Neural progenitor cell (in vitro differentiated cells): Measurements from ENCODE around the gene MGST3. TPM values are rescaled to one million over a fixed set of nuclear protein-coding genes. Genes with fewer than 3 reads are reported as not detected.

Experiments used
- DNase-seq: peaks from one replicate; pipeline ENCODE4 v3.0.0-alpha.2; 2016; ENCODE audit warnings: low spot score
- H2AFZ ChIP-seq: fragments of 200-600 bp; sonication (generic); replicated peaks from 2 replicates; pipeline ENCODE4 v1.6.1; 2016; ENCODE audit warnings: antibody characterized with exemption
- H3F3A ChIP-seq: fragments of 200-600 bp; sonication (generic); 2 replicates; pipeline ENCODE4 v1.6.1; 2016; ENCODE audit warnings: antibody characterized with exemption, low read depth
- H3K27ac ChIP-seq: fragments of 200-600 bp; sonication (generic); 2 replicates; pipeline ENCODE4 v1.5.1; 2016; ENCODE audit warnings: mild to moderate bottlenecking
- H3K27me3 ChIP-seq: fragments of 200-600 bp; sonication (generic); 2 replicates; pipeline ENCODE4 v1.6.1; 2016; ENCODE audit warnings: mild to moderate bottlenecking, moderate library complexity
- H3K36me3 ChIP-seq: fragments of 200-600 bp; sonication (generic); 2 replicates; pipeline ENCODE4 v1.5.1; 2016
- H3K4me1 ChIP-seq: fragments of 200-600 bp; sonication (generic); 2 replicates; pipeline ENCODE4 v1.6.1; 2016; ENCODE audit warnings: mixed run types
- H3K4me2 ChIP-seq: fragments of 200-600 bp; sonication (generic); 2 replicates; pipeline ENCODE4 v1.6.1; 2016
- H3K4me3 ChIP-seq: fragments of 200-600 bp; sonication (generic); 2 replicates; pipeline ENCODE4 v1.5.1; 2016
- H3K79me2 ChIP-seq: fragments of 200-600 bp; sonication (generic); 2 replicates; pipeline ENCODE4 v1.6.1; 2016; ENCODE audit warnings: low read depth
- H3K9ac ChIP-seq: fragments of 200-600 bp; sonication (generic); 2 replicates; pipeline ENCODE4 v1.6.1; 2016
- H3K9me3 ChIP-seq: fragments of 200-600 bp; sonication (generic); 2 replicates; pipeline ENCODE4 v1.5.1; 2016; ENCODE audit warnings: low read depth
- H4K20me1 ChIP-seq: fragments of 200-600 bp; sonication (generic); 2 replicates; pipeline ENCODE4 v1.6.1; 2016; ENCODE audit warnings: low read depth
- H3K27ac Mint-ChIP-seq: 3 replicates; pipeline ENCODE4 v1.8.0; 2021; ENCODE audit warnings: mixed read lengths
- H3K27me3 Mint-ChIP-seq: 2 replicates; pipeline ENCODE4 v1.8.0; 2022; ENCODE audit warnings: low read depth, mild to moderate bottlenecking, inconsistent platforms, moderate library complexity, mixed read lengths; ENCODE audit not compliant: insufficient read depth
- H3K36me3 Mint-ChIP-seq: 3 replicates; pipeline ENCODE4 v1.8.0; 2021; ENCODE audit warnings: mixed read lengths
- H3K4me1 Mint-ChIP-seq: 3 replicates; pipeline ENCODE4 v1.8.0; 2021; ENCODE audit warnings: mixed read lengths
- H3K4me3 Mint-ChIP-seq: 3 replicates; pipeline ENCODE4 v1.8.0; 2021; ENCODE audit warnings: mild to moderate bottlenecking, moderate library complexity, mixed read lengths
- H3K9me3 Mint-ChIP-seq: 3 replicates; pipeline ENCODE4 v1.8.0; 2020; ENCODE audit warnings: mixed read lengths
- CTCF ChIP-seq: fragments of 200-600 bp; sonication (generic); IDR thresholded peaks from 2 replicates; pipeline ENCODE4 v1.5.1; 2017; ENCODE audit warnings: antibody characterized with exemption, mild to moderate bottlenecking
- EZH2 ChIP-seq: fragments of 200-600 bp; sonication (generic); IDR thresholded peaks from 2 replicates; pipeline ENCODE4 v1.6.1; 2017; ENCODE audit warnings: antibody characterized with exemption, mild to moderate bottlenecking, moderate library complexity
- EZH2phosphoT487 ChIP-seq: fragments of 200-600 bp; sonication (generic); IDR thresholded peaks from 2 replicates; pipeline ENCODE4 v1.6.1; 2017; ENCODE audit warnings: antibody characterized with exemption
- total RNA-seq: library from RNA; depleted of rRNA; stranded (reverse); fragments of >200 nt; gene quantifications from 2 replicates; pipeline ENCODE4 v1.2.3, GENCODE V29; 2015; ENCODE audit warnings: low replicate concordance

MGST3 gene
- total RNA-seq, 1 donor from 2014 or later: 69.7 TPM

GRCh38 chr1:165623624-165624023 is 7.4 kb upstream of the MGST3 start:
- Histone ChIP-seq H3F3A (no peaks in the 10 kb centered on the region), H3K27me3 (no peaks in the 10 kb centered on the region), H3K4me2 (no peak overlapping the region), H3K4me3 (no peak overlapping the region), H3K9ac (no peak overlapping the region), H3K9me3 (no peaks in the 10 kb centered on the region), H3K79me2 (no peaks in the 10 kb centered on the region), H2AFZ (no peak overlapping the region), H4K20me1 (no peaks in the 10 kb centered on the region), H3K4me1 (no peaks in the 10 kb centered on the region), H3K36me3 (no peaks in the 10 kb centered on the region), H3K27ac (no peak overlapping the region)
- Mint-ChIP-seq H3K27me3 (peaks cover 2% of the 10 kb centered on the region), H3K4me1 (no peaks in the 10 kb centered on the region), H3K4me3 (no peak overlapping the region), H3K27ac (no peak overlapping the region), H3K9me3 (no peaks in the 10 kb centered on the region), H3K36me3 (no peaks in the 10 kb centered on the region)
- TF ChIP-seq EZH2phosphoT487: no peak
- no peak for TF ChIP-seq EZH2
- TF ChIP-seq CTCF: no peak
- DNase-seq: no peak

DNA sequence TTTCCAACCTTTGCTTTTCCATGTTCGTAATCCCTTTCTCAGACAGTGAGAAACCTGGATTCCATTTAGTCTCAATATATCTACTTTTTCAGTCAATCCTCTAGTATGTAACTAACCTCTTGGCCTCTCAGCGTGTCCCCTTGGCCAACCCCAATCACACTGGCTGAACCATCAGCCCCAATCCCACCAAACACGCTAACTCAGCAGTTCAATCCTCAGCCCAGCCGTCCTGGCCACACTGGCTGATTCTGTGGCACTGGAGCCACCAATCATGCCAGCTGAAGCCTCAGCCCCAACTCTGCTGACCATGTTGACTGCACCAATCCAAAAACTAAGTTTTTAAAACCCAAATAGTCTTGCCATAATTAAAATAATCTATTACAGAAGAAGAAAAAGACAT is 6.6 kb upstream of the MGST3 start:
- Mint-ChIP-seq H3K27ac (no peak overlapping the region), H3K4me1 (no peaks in the 10 kb centered on the region), H3K36me3 (no peaks in the 10 kb centered on the region), H3K9me3 (no peaks in the 10 kb centered on the region), H3K27me3 (peaks cover 2% of the 10 kb centered on the region), H3K4me3 (no peak overlapping the region)
- Histone ChIP-seq H4K20me1 (no peaks in the 10 kb centered on the region), H2AFZ (no peak overlapping the region), H3F3A (no peaks in the 10 kb centered on the region), H3K27ac (no peak overlapping the region), H3K4me3 (no peak overlapping the region), H3K27me3 (peaks cover 7% of the 10 kb centered on the region), H3K79me2 (no peaks in the 10 kb centered on the region), H3K9me3 (no peaks in the 10 kb centered on the region), H3K9ac (no peak overlapping the region), H3K4me2 (no peak overlapping the region), H3K36me3 (no peaks in the 10 kb centered on the region), H3K4me1 (no peaks in the 10 kb centered on the region)
- TF ChIP-seq EZH2 (no peak), EZH2phosphoT487 (no peak), CTCF (no peak)
- DNase-seq: no peak

GRCh38 chr1:165628147-165628822 is 2.7 kb upstream of the MGST3 start:
- H3K27ac Mint-ChIP-seq: no peak overlapping the region
- Histone ChIP-seq H3K36me3 (no peaks in the 10 kb centered on the region), H3K4me3 (no peak overlapping the region), H3F3A (peaks cover 30% of the 10 kb centered on the region), H3K27ac (no peak overlapping the region), H4K20me1 (peaks cover 8% of the 10 kb centered on the region), H3K4me1 (peaks cover 19% of the 10 kb centered on the region), H3K9ac (no peak overlapping the region), H2AFZ (no peak overlapping the region), H3K79me2 (peaks cover 6% of the 10 kb centered on the region), H3K9me3 (no peaks in the 10 kb centered on the region), H3K27me3 (peaks cover 13% of the 10 kb centered on the region), H3K4me2 (no peak overlapping the region)
- no peaks in the 10 kb centered on the region for H3K9me3 Mint-ChIP-seq
- TF ChIP-seq CTCF: no peak
- TF ChIP-seq EZH2phosphoT487: no peak
- TF ChIP-seq EZH2: no peak
- H3K4me3 Mint-ChIP-seq: no peak overlapping the region
- no peaks in the 10 kb centered on the region for H3K36me3 Mint-ChIP-seq
- no peak for DNase-seq
- peaks cover 2% of the 10 kb centered on the region for H3K27me3 Mint-ChIP-seq
- peaks cover 12% of the 10 kb centered on the region for H3K4me1 Mint-ChIP-seq
